ENCODE measurements around the gene SORT1.

Gene SORT1

GRCh38 chr1:109271458-109271857 lies 126.3 kb downstream of the SORT1 start:
- Histone ChIP-seq H3K4me1 (ENCODE audit: control insufficient read depth in 5 of 5, insufficient read depth in 5 of 5, low read length in 5 of 5) (peaks cover 0 to 11% (median 0%) of the 10 kb centered on the region in 5 donors), H3K36me3 (ENCODE audit: control insufficient read depth in 5 of 5, insufficient read depth in 5 of 5, low read length in 5 of 5) (peaks cover 0 to 7% (median 0%) of the 10 kb centered on the region in 5 donors), H3K27ac (ENCODE audit: low read depth, low read length) (no peak overlapping the region), H3K27me3 (ENCODE audit: control insufficient read depth in 5 of 5, insufficient read depth in 4 of 5, low read length in 5 of 5) (no peaks in the 10 kb centered on the region), H3K9ac (ENCODE audit: low read length in 5 of 5) (no peak overlapping the region), H3K4me3 (ENCODE audit: low read depth in 1 of 5, low read length in 5 of 5) (no peak overlapping the region), H3K9me3 (ENCODE audit: control insufficient read depth in 5 of 5, low read length in 5 of 5) (no peaks in the 10 kb centered on the region)

- Histone ChIP-seq H3K4me1 (ENCODE audit: control insufficient read depth in 5 of 5, insufficient read depth in 5 of 5, low read length in 5 of 5) (peaks cover 0 to 11% (median 0%) of the 10 kb centered on the region in 5 donors), H3K27ac (ENCODE audit: low read depth, low read length) (no peak overlapping the region), H3K27me3 (ENCODE audit: control insufficient read depth in 5 of 5, insufficient read depth in 4 of 5, low read length in 5 of 5) (no peaks in the 10 kb centered on the region), H3K36me3 (ENCODE audit: control insufficient read depth in 5 of 5, insufficient read depth in 5 of 5, low read length in 5 of 5) (peaks cover 0 to 7% (median 0%) of the 10 kb centered on the region in 5 donors), H3K4me3 (ENCODE audit: low read depth in 1 of 5, low read length in 5 of 5) (no peak overlapping the region), H3K9ac (ENCODE audit: low read length in 5 of 5) (no peak overlapping the region), H3K9me3 (ENCODE audit: control insufficient read depth in 5 of 5, low read length in 5 of 5) (no peaks in the 10 kb centered on the region)
Observed at GRCh38 chr1:109270623-109271317, 126.9 kb downstream of the SORT1 start.

GRCh38 chr1:109269981-109270622 lies 127.6 kb downstream of the SORT1 start:
- no peak overlapping the region for H3K4me3 ChIP-seq (ENCODE audit: low read depth in 1 of 5, low read length in 5 of 5)
- no peaks in the 10 kb centered on the region for H3K9me3 ChIP-seq (ENCODE audit: control insufficient read depth in 5 of 5, low read length in 5 of 5)
- peaks cover 0 to 10% (median 0%) of the 10 kb centered on the region in 5 donors for H3K4me1 ChIP-seq (ENCODE audit: control insufficient read depth in 5 of 5, insufficient read depth in 5 of 5, low read length in 5 of 5)
- H3K9ac ChIP-seq (ENCODE audit: low read length in 5 of 5), result no peak overlapping the region
- no peak overlapping the region for H3K27ac ChIP-seq (ENCODE audit: low read depth, low read length)
- peaks cover 0 to 7% (median 0%) of the 10 kb centered on the region in 5 donors for H3K36me3 ChIP-seq (ENCODE audit: control insufficient read depth in 5 of 5, insufficient read depth in 5 of 5, low read length in 5 of 5)
- H3K27me3 ChIP-seq (ENCODE audit: control insufficient read depth in 5 of 5, insufficient read depth in 4 of 5, low read length in 5 of 5), result no peaks in the 10 kb centered on the region

GRCh38 chr1:109269212-109269980 lies 128.3 kb downstream of the SORT1 start:
- no peaks in the 10 kb centered on the region for H3K9me3 ChIP-seq (ENCODE audit: control insufficient read depth in 5 of 5, low read length in 5 of 5)
- peaks cover 0 to 3% (median 0%) of the 10 kb centered on the region in 5 donors for H3K4me1 ChIP-seq (ENCODE audit: control insufficient read depth in 5 of 5, insufficient read depth in 5 of 5, low read length in 5 of 5)
- peaks cover 0 to 7% (median 0%) of the 10 kb centered on the region in 5 donors for H3K36me3 ChIP-seq (ENCODE audit: control insufficient read depth in 5 of 5, insufficient read depth in 5 of 5, low read length in 5 of 5)
- H3K27me3 ChIP-seq (ENCODE audit: control insufficient read depth in 5 of 5, insufficient read depth in 4 of 5, low read length in 5 of 5), result no peaks in the 10 kb centered on the region
- no peak overlapping the region for H3K9ac ChIP-seq (ENCODE audit: low read length in 5 of 5)
- H3K27ac ChIP-seq (ENCODE audit: low read depth, low read length), result no peak overlapping the region
- no peak overlapping the region for H3K4me3 ChIP-seq (ENCODE audit: low read depth in 1 of 5, low read length in 5 of 5)

- no peaks in the 10 kb centered on the region for H3K27me3 ChIP-seq (ENCODE audit: control insufficient read depth in 5 of 5, insufficient read depth in 4 of 5, low read length in 5 of 5)
- H3K9ac ChIP-seq (ENCODE audit: low read length in 5 of 5), result no peak overlapping the region
- H3K9me3 ChIP-seq (ENCODE audit: control insufficient read depth in 5 of 5, low read length in 5 of 5), result no peaks in the 10 kb centered on the region
- H3K4me3 ChIP-seq (ENCODE audit: low read depth in 1 of 5, low read length in 5 of 5), result no peak overlapping the region
- H3K36me3 ChIP-seq (ENCODE audit: control insufficient read depth in 5 of 5, insufficient read depth in 5 of 5, low read length in 5 of 5), result peaks cover 0 to 7% (median 0%) of the 10 kb centered on the region in 5 donors
- H3K27ac ChIP-seq (ENCODE audit: low read depth, low read length), result no peak overlapping the region
- H3K4me1 ChIP-seq (ENCODE audit: control insufficient read depth in 5 of 5, insufficient read depth in 5 of 5, low read length in 5 of 5), result peaks cover 0 to 5% (median 3%) of the 10 kb centered on the region in 5 donors
Observed at GRCh38 chr1:109268431-109269211, 129.1 kb downstream of the SORT1 start.

GRCh38 chr1:109267743-109268300 lies 129.9 kb downstream of the SORT1 start:
- H3K4me3 ChIP-seq (ENCODE audit: low read depth in 1 of 5, low read length in 5 of 5), result no peak overlapping the region
- H3K27ac ChIP-seq (ENCODE audit: low read depth, low read length), result no peak overlapping the region
- H3K9ac ChIP-seq (ENCODE audit: low read length in 5 of 5), result no peak overlapping the region
- H3K27me3 ChIP-seq (ENCODE audit: control insufficient read depth in 5 of 5, insufficient read depth in 4 of 5, low read length in 5 of 5), result no peaks in the 10 kb centered on the region
- peaks cover 0 to 7% (median 0%) of the 10 kb centered on the region in 5 donors for H3K36me3 ChIP-seq (ENCODE audit: control insufficient read depth in 5 of 5, insufficient read depth in 5 of 5, low read length in 5 of 5)
- H3K4me1 ChIP-seq (ENCODE audit: control insufficient read depth in 5 of 5, insufficient read depth in 5 of 5, low read length in 5 of 5), result peaks cover 0 to 9% (median 5%) of the 10 kb centered on the region in 5 donors
- H3K9me3 ChIP-seq (ENCODE audit: control insufficient read depth in 5 of 5, low read length in 5 of 5), result no peaks in the 10 kb centered on the region

- peaks cover 0 to 9% (median 5%) of the 10 kb centered on the region in 5 donors for H3K4me1 ChIP-seq (ENCODE audit: control insufficient read depth in 5 of 5, insufficient read depth in 5 of 5, low read length in 5 of 5)
- no peak overlapping the region for H3K9ac ChIP-seq (ENCODE audit: low read length in 5 of 5)
- H3K9me3 ChIP-seq (ENCODE audit: control insufficient read depth in 5 of 5, low read length in 5 of 5), result no peaks in the 10 kb centered on the region
- peaks cover 0 to 7% (median 0%) of the 10 kb centered on the region in 5 donors for H3K36me3 ChIP-seq (ENCODE audit: control insufficient read depth in 5 of 5, insufficient read depth in 5 of 5, low read length in 5 of 5)
- no peak overlapping the region for H3K27ac ChIP-seq (ENCODE audit: low read depth, low read length)
- H3K27me3 ChIP-seq (ENCODE audit: control insufficient read depth in 5 of 5, insufficient read depth in 4 of 5, low read length in 5 of 5), result no peaks in the 10 kb centered on the region
- H3K4me3 ChIP-seq (ENCODE audit: low read depth in 1 of 5, low read length in 5 of 5), result no peak overlapping the region
Observed at GRCh38 chr1:109266965-109267364, 130.8 kb downstream of the SORT1 start.

- H3K27ac ChIP-seq (ENCODE audit: low read depth, low read length), result no peak overlapping the region
- H3K36me3 ChIP-seq (ENCODE audit: control insufficient read depth in 5 of 5, insufficient read depth in 5 of 5, low read length in 5 of 5), result peaks cover 0 to 5% (median 0%) of the 10 kb centered on the region in 5 donors
- no peaks in the 10 kb centered on the region for H3K27me3 ChIP-seq (ENCODE audit: control insufficient read depth in 5 of 5, insufficient read depth in 4 of 5, low read length in 5 of 5)
- H3K9me3 ChIP-seq (ENCODE audit: control insufficient read depth in 5 of 5, low read length in 5 of 5), result no peaks in the 10 kb centered on the region
- no peak overlapping the region for H3K9ac ChIP-seq (ENCODE audit: low read length in 5 of 5)
- peaks cover 0 to 9% (median 5%) of the 10 kb centered on the region in 5 donors for H3K4me1 ChIP-seq (ENCODE audit: control insufficient read depth in 5 of 5, insufficient read depth in 5 of 5, low read length in 5 of 5)
- H3K4me3 ChIP-seq (ENCODE audit: low read depth in 1 of 5, low read length in 5 of 5), result no peak overlapping the region
Observed at GRCh38 chr1:109265741-109266330, 131.9 kb downstream of the SORT1 start.

- H3K4me1 ChIP-seq (ENCODE audit: control insufficient read depth in 5 of 5, insufficient read depth in 5 of 5, low read length in 5 of 5), result peaks cover 0 to 9% (median 5%) of the 10 kb centered on the region in 5 donors
- H3K9ac ChIP-seq (ENCODE audit: low read length in 5 of 5), result no peak overlapping the region
- H3K36me3 ChIP-seq (ENCODE audit: control insufficient read depth in 5 of 5, insufficient read depth in 5 of 5, low read length in 5 of 5), result peaks cover 0 to 5% (median 0%) of the 10 kb centered on the region in 5 donors
- no peak overlapping the region for H3K4me3 ChIP-seq (ENCODE audit: low read depth in 1 of 5, low read length in 5 of 5)
- H3K27me3 ChIP-seq (ENCODE audit: control insufficient read depth in 5 of 5, insufficient read depth in 4 of 5, low read length in 5 of 5), result no peaks in the 10 kb centered on the region
- H3K27ac ChIP-seq (ENCODE audit: low read depth, low read length), result no peak overlapping the region
- no peaks in the 10 kb centered on the region for H3K9me3 ChIP-seq (ENCODE audit: control insufficient read depth in 5 of 5, low read length in 5 of 5)
Observed at GRCh38 chr1:109265016-109265415, 132.7 kb downstream of the SORT1 start.
